HuH-7 (cell line): Measurements from ENCODE around the gene NATD1.
"Not testable (repeated sequence)": the region's sequence is repeated elsewhere in the genome, so short reads cannot be mapped to it uniquely, and the experiment has no call there.

Experiments used
- DNase-seq: peaks from one replicate; pipeline ENCODE4 v3.0.0; 2011; ENCODE audit warnings: low spot score

NATD1 gene

GRCh38 chr17:21247552-21248258 lies 5.5 kb downstream of the NATD1 start:
- no peak for DNase-seq

- no peak for DNase-seq
Measured at GRCh38 chr17:21246698-21247097, 6.5 kb downstream of the NATD1 start.

DNA sequence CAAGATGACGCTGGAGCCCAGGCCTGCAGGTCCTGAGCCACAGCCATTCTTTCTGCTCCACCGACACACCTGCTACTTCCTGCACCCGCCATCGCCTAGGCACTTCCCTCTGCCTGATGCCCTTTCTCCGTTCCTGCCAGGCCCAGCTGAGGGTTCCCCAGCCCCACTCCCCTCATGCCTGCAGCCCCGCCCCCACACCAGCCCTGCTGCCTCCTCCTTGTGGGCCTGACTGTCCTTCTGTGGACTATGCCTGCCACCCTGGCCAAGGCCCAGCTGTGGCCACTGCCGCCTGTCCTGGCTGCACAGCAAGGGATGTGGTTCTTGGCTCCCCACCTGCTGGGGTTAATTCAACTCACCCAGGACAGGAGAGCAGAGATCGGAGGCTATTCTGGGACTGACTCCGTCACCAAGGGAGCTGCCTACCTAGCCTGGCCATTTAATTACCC lies 7.5 kb downstream of the NATD1 start:
- DNase-seq: no peak

DNA sequence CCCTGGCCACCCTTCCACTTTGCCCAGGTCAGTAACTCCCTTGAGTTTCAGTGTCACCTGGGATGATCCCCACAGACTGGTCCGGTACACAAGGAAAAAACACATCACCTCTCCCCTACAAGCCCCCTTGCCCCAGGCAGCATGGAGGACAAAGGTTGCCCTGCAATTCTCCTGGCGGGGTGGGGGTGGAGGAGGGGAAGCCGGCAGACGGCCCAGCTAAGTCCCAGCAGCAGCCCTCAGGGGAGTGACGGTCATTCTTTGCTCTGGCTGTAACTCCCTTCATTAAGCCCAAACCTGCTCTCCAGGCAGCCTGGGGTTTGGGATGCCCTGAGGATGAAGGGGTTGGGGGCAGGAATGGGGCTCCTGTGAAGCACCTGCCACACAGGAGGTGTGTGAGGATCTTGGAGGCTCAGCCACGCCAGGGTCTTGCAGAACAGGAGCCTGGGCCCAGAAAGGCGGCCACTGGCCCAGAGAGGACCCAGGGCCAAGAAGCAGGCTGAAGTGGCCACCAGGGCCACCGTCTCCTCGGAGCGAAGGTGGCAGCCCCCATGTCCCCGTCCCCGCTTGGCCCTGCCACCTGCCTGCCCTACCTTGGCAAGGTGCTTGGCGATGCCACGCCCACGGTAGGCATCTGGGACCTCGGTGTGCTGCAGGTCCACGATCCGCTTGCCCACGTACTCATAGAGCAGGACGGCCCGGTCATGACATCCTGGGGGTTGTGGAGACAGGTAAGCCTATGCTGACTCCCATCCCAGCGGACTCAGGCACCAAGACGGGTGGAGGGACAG lies 9.5 kb downstream of the NATD1 start:
- no peak for DNase-seq

- no peak for DNase-seq
Measured at GRCh38 chr17:21242780-21243515, 10.3 kb downstream of the NATD1 start.

DNA sequence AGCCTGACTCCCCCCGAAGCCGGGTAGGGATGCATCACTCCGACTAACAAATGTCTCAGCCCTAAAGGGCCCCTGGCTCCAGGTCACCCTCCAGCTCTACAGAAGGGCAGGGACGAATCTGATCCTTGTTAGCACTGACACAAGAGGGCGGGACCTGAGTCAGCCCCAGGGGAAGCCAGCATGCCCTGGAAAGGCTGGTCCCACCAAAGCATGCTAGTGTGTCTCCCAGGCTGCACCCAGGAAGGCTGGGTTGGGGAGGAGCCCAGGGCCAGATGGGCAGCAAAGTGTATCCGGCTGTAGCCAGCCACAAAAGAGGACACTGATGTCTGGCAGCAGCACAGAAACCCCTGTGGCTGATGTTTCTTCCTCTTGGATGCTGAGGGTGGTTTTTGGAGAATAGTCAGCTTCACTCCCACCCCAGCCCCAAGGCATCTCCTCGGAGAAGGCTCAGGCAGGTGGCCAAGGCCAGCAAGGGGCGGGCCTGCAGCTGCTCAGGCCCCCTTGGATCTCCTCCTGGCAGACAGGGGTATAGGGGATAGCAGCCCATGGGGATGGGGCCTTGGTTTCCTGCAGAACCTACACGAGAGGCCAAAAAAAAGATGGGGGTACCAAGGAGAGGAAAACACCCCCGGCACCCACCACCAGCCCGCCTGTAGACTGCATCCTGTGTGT lies 11.0 kb downstream of the NATD1 start:
- no peak for DNase-seq

DNA sequence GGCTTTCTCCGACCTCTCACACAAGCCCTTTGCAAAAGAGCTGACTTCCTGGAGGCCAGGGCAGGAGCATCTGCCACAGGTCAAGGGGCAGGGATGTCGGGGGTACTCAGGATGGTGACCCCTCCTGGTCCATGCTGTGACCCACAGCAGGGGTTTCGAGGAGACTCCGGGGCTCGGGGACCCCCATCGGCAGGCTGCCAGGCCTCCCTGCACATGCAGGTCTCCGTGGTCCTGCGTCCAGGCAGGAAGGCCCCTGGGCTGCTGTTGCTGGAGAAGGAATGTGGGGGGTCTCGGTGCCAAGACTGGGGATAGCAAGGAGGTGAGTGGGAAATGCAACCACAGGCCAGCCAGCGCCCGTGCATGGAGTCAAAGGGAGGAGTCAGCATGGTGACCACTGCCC lies 11.6 kb downstream of the NATD1 start:
- DNase-seq: no peak

DNA sequence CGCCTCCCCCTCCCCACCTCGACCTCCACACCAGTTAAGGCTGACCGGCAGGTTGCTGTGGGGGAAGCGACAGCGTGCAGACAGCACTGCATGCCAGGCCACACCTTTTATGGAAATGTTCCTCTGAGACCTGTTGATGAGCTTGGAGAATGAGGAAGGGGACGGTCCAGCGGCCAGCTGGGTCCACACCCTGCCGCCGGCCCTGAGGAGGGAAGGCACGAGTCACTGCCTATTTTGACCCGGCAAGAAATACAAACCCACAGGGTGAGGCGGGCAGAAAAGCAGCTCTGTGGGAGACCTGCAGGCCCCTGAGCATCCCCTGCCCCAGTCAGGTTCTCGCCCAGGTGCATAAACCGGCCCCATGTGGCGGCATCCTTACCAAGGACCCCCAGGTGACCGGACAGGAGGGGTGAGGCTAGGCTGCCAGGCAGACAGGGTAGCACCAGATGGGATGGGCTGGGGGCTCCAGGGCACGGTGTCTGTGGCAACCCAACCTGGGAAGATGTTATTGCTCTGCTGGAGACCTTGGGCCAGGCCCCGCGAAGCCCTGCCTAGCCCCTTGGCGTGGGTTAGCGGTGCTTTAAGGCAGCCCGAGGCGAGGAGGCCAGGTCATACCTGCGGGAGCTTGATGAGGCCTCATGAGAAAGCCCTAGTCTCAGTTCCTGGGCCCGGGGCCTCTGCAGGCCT lies 12.7 kb downstream of the NATD1 start:
- DNase-seq: no peak

- DNase-seq: peak; percentile 66
Measured at GRCh38 chr17:21239680-21240368, 13.4 kb downstream of the NATD1 start.

- DNase-seq: no peak
Measured at GRCh38 chr17:21235921-21236320, 17.3 kb downstream of the NATD1 start.

GRCh38 chr17:21233581-21234347 lies 19.4 kb downstream of the NATD1 start:
- no peak for DNase-seq

- no peak for DNase-seq
Measured at GRCh38 chr17:21232033-21232749, 21.0 kb downstream of the NATD1 start.

GRCh38 chr17:21231533-21231932 lies 21.7 kb downstream of the NATD1 start:
- no peak for DNase-seq

DNA sequence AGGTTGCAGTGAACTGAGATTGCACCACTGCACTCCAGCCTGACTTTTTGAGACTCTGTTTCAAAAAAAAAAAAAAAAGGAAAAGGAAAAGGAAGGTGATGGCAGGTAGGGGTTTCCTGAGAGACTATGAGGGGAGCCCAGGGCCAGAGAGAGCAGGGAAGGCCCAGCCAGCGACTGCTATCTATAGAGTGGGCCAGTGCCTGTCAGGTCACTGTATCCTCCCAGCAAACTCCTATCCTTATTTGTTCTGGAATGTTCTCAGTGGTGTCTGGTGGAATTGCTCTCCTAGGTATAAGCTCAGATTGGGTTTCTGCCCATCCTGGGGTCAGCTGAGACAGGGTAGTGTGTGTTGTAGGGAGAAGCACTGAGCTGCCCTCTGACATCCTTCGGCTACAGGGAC lies 24.4 kb downstream of the NATD1 start:
- no peak for DNase-seq

DNA sequence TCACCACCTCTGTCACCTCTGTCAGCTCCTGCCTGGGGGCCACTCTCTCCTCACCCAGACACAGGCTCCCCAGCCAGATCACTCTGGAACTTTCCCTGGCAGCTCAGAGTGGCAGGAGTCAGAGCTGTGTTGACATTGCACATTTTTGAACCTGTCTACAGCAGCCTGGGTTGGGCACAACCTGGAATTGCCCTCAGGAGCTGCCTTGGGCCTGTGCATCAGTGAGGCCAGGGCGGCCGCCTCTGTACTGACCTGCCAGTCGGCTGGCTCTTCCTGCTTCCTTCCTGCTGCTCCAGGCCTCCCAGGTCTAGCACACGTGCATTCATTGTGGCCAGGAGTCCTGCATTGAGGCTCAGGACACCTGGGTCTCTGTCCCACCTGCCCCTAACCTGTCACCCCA lies 25.1 kb downstream of the NATD1 start:
- no peak for DNase-seq

DNA sequence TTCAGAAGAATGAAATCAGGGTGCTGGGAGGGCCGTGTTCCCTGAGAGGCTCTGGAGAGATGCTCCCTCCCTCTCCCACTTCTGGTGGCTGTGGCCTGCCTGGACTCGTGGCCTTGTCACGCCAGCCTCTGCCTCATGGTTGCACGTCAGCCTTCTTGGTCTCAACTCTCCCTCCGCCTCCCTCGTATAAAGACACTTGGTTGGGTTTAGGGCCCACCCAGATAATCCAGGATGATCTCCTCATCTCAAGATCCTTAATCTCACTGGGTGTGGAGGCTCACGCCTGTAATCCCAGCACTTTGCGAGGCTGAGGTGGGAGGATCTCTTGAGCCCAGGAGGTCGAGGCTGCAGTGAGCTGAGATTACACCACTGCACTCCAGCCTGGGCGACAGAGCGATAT lies 25.9 kb downstream of the NATD1 start:
- DNase-seq: not testable (repeated sequence)

GRCh38 chr17:21223086-21223485 lies 30.1 kb downstream of the NATD1 start:
- no peak for DNase-seq

- DNase-seq: no peak
Measured at GRCh38 chr17:21218831-21219380, 34.3 kb downstream of the NATD1 start.

GRCh38 chr17:21218101-21218500 lies 35.1 kb downstream of the NATD1 start:
- DNase-seq: no peak
